GM23338 (cell line): ENCODE data around the gene KDM4B. TPM values are rescaled to one million over a fixed set of nuclear protein-coding genes. Genes with fewer than 3 reads are reported as not detected.
"Not testable (repeated sequence)": the region's sequence is repeated elsewhere in the genome, so short reads cannot be mapped to it uniquely, and the experiment has no call there.

ENCODE experiments used
- ATAC-seq: fragments of 200-7000 bp; cut with Tn5 transposase; 3 replicates; pipeline ENCODE4 v1.9.1; 2020
- DNase-seq: peaks from one replicate; pipeline ENCODE4 v3.0.0-alpha.2; 2015; ENCODE audit warnings: low spot score
- H2AFZ ChIP-seq: fragments of 200-600 bp; sonication (generic); 2 replicates; pipeline ENCODE4 v1.8.0; 2016; ENCODE audit warnings: antibody characterized with exemption, mild to moderate bottlenecking, moderate library complexity
- H3F3A ChIP-seq: fragments of 200-600 bp; sonication (generic); replicated peaks from 2 replicates; pipeline ENCODE4 v1.8.0; 2017; ENCODE audit warnings: antibody characterized with exemption, mixed run types, low read depth
- H3K27ac ChIP-seq: fragments of 200-600 bp; sonication (generic); 2 replicates; pipeline ENCODE4 v1.6.1; 2016; ENCODE audit warnings: low read depth
- H3K27me3 ChIP-seq: fragments of 200-600 bp; sonication (generic); 2 replicates; pipeline ENCODE4 v1.8.0; 2016; ENCODE audit warnings: mild to moderate bottlenecking, mixed run types, moderate library complexity; ENCODE audit not compliant: insufficient read depth
- H3K36me3 ChIP-seq: fragments of 200-600 bp; sonication (generic); 2 replicates; pipeline ENCODE4 v1.8.0; 2016; ENCODE audit warnings: mild to moderate bottlenecking; ENCODE audit not compliant: insufficient read depth
- H3K4me1 ChIP-seq: fragments of 200-600 bp; sonication (generic); 2 replicates; pipeline ENCODE4 v1.8.0; 2016; ENCODE audit warnings: mild to moderate bottlenecking, moderate library complexity; ENCODE audit not compliant: insufficient read depth
- H3K4me2 ChIP-seq: fragments of 200-600 bp; sonication (generic); 2 replicates; pipeline ENCODE4 v1.7.1; 2017; ENCODE audit warnings: mixed run types
- H3K4me3 ChIP-seq: fragments of 200-600 bp; sonication (generic); 2 replicates; pipeline ENCODE4 v1.6.1; 2016; ENCODE audit warnings: mixed run types
- H3K79me2 ChIP-seq: fragments of 200-600 bp; sonication (generic); replicated peaks from 2 replicates; pipeline ENCODE4 v1.8.0; 2017; ENCODE audit warnings: mild to moderate bottlenecking; ENCODE audit not compliant: insufficient read depth
- H3K9me2 ChIP-seq: fragments of 200-600 bp; sonication (generic); 2 replicates; pipeline ENCODE4 v1.8.0; 2017; ENCODE audit not compliant: insufficient read depth
- H4K20me1 ChIP-seq: fragments of 200-600 bp; sonication (generic); replicated peaks from 2 replicates; pipeline ENCODE4 v1.8.0; 2017; ENCODE audit warnings: mild to moderate bottlenecking; ENCODE audit not compliant: insufficient read depth
- H3K27ac Mint-ChIP-seq: 2 replicates; pipeline ENCODE4 v1.8.0; 2020; ENCODE audit warnings: inconsistent platforms, mild to moderate bottlenecking, moderate library complexity, mixed read lengths
- H3K27me3 Mint-ChIP-seq: 3 replicates; pipeline ENCODE4 v1.8.0; 2022; ENCODE audit warnings: low read depth, mild to moderate bottlenecking, moderate library complexity, mixed read lengths, inconsistent platforms; ENCODE audit not compliant: insufficient read depth, poor library complexity
- H3K36me3 Mint-ChIP-seq: 3 replicates; pipeline ENCODE4 v1.8.0; 2021; ENCODE audit warnings: low read depth, mild to moderate bottlenecking, inconsistent platforms, moderate library complexity, mixed read lengths
- H3K4me1 Mint-ChIP-seq: 3 replicates; pipeline ENCODE4 v1.8.0; 2020; ENCODE audit warnings: mild to moderate bottlenecking, inconsistent platforms, mixed read lengths
- H3K4me3 Mint-ChIP-seq: 3 replicates; pipeline ENCODE4 v1.8.0; 2021; ENCODE audit warnings: moderate library complexity, mild to moderate bottlenecking, inconsistent platforms, mixed read lengths
- H3K9me3 Mint-ChIP-seq: 3 replicates; pipeline ENCODE4 v1.8.0; 2020; ENCODE audit warnings: moderate library complexity, mild to moderate bottlenecking, inconsistent platforms, mixed read lengths
- CREB1 ChIP-seq: fragments of 250-450 bp; sonication (Bioruptor Pico); IDR thresholded peaks from 2 replicates; pipeline ENCODE4 v1.5.0; 2020; ENCODE audit warnings: low read depth, mild to moderate bottlenecking, moderate library complexity
- CTCF ChIP-seq, 2 experiments: fragments of 200-600 bp in 1 of 2; sonication (generic) in 1 of 2; conservative IDR thresholded peaks; 2 replicates each; pipeline versions ENCODE4 v1.5.1 to v1.6.1; 2016 to 2017; ENCODE audit warnings: antibody characterized with exemption in 2 of 2, low read depth in 2 of 2, mild to moderate bottlenecking in 2 of 2, moderate library complexity in 1 of 2
- ETS1 ChIP-seq: IDR thresholded peaks from 2 replicates; pipeline ENCODE4 v1.6.1; 2016; ENCODE audit warnings: antibody characterized with exemption
- EZH2phosphoT487 ChIP-seq: fragments of 200-600 bp; sonication (generic); IDR thresholded peaks from one replicate; pipeline ENCODE4 v1.8.1; 2018; ENCODE audit warnings: antibody characterized with exemption; ENCODE audit not compliant: unreplicated experiment
- NANOG ChIP-seq: IDR thresholded peaks from 2 replicates; pipeline ENCODE4 v1.6.1; 2016; ENCODE audit warnings: antibody characterized with exemption, borderline replicate concordance
- POLR2AphosphoS5 ChIP-seq: IDR thresholded peaks from 2 replicates; pipeline ENCODE4 v1.6.1; 2016; ENCODE audit warnings: antibody characterized with exemption, low read depth
- REST ChIP-seq: IDR thresholded peaks from one replicate; pipeline ENCODE4 v1.6.1; 2018; ENCODE audit warnings: antibody characterized with exemption; ENCODE audit not compliant: unreplicated experiment
- STAT1 ChIP-seq: IDR thresholded peaks from one replicate; pipeline ENCODE4 v1.6.1; 2016; ENCODE audit warnings: antibody characterized with exemption; ENCODE audit not compliant: unreplicated experiment
- ZNF331 ChIP-seq: fragments of 250-450 bp; sonication (Bioruptor Pico); IDR thresholded peaks from 2 replicates; pipeline ENCODE4 v1.5.0; 2020; ENCODE audit warnings: low read depth, mild to moderate bottlenecking, moderate library complexity
- polyA plus RNA-seq: library from polyadenylated mRNA; unstranded; fragments of >200 nt; fragmentation: Nextera tagmentation; extraction: Ambion mirVana; gene quantifications from 2 replicates; pipeline ENCODE4 v1.2.1, GENCODE V29; 2016
- total RNA-seq: library from RNA; depleted of rRNA; stranded (reverse); fragments of >200 nt; shearing (Covaris generic); gene quantifications from 2 replicates; pipeline ENCODE4 v1.2.3, GENCODE V29; 2014

KDM4B gene
- total and polyA plus RNA-seq, 2 experiments from 2014 or later = 9.1 to 27.6 TPM

GRCh38 chr19:4952945-4953344 lies 16.0 kb upstream of the KDM4B start:
- H3K36me3 ChIP-seq = peaks cover 22% of the 10 kb centered on the region
- no peaks in the 10 kb centered on the region for H3K79me2 ChIP-seq
- H4K20me1 ChIP-seq = no peaks in the 10 kb centered on the region
- Mint-ChIP-seq H3K27me3 (peaks cover 11% of the 10 kb centered on the region), H3K36me3 (peaks cover 73% of the 10 kb centered on the region), H3K4me1 (peaks cover 3% of the 10 kb centered on the region; the same call in 1 of the 3 replicates), H3K27ac (no peak overlapping the region), H3K4me3 (no peak overlapping the region), H3K9me3 (no peaks in the 10 kb centered on the region; the same call in 2 of the 3 replicates)
- no peak for TF ChIP-seq ZNF331 (CRISPR knock-in tag)
- no peak for TF ChIP-seq ETS1
- no peak for TF ChIP-seq STAT1
- no peak for TF ChIP-seq CTCF (conservative IDR thresholded peaks at IDR 0.05; ENCODE audit: low read depth in 2 of 2)
- H3K27me3 ChIP-seq = no peaks in the 10 kb centered on the region
- no peak overlapping the region for H3K27ac ChIP-seq
- H3K4me3 ChIP-seq = no peak overlapping the region
- no peak for DNase-seq
- H2AFZ ChIP-seq = no peak overlapping the region
- ATAC-seq = no peak
- H3K9me2 ChIP-seq = no peaks in the 10 kb centered on the region
- H3F3A ChIP-seq = no peaks in the 10 kb centered on the region
- no peaks in the 10 kb centered on the region for H3K4me1 ChIP-seq
- no peak overlapping the region for H3K4me2 ChIP-seq

- not testable (repeated sequence) for H3K4me3 Mint-ChIP-seq, H3F3A ChIP-seq, DNase-seq, H2AFZ ChIP-seq, H3K4me1 Mint-ChIP-seq, H3K9me3 Mint-ChIP-seq, ATAC-seq, H3K79me2 ChIP-seq, H3K27me3 ChIP-seq, H3K4me1 ChIP-seq, H3K4me2 ChIP-seq, H3K4me3 ChIP-seq, H3K9me2 ChIP-seq, H4K20me1 ChIP-seq
- 0 out of 2 replicates have a peak overlapping the region, but pooled peaks have one; percentile 45 for H3K27ac ChIP-seq
- Mint-ChIP-seq H3K36me3 (peaks cover 67% of the 10 kb centered on the region), H3K27ac (peak overlapping the region; percentile 83), H3K27me3 (peaks cover 14% of the 10 kb centered on the region)
- H3K36me3 ChIP-seq = 0 out of 2 replicates have a peak, but pooled peaks cover 15% of the 10 kb centered on the region
Measured at GRCh38 chr19:4954320-4955149, 14.4 kb upstream of the KDM4B start.

- Mint-ChIP-seq H3K27me3 (peaks cover 18% of the 10 kb centered on the region), H3K27ac (no peak overlapping the region), H3K9me3 (no peaks in the 10 kb centered on the region; the same call in 2 of the 3 replicates), H3K4me3 (no peak overlapping the region), H3K4me1 (peaks cover 3% of the 10 kb centered on the region; the same call in 1 of the 3 replicates), H3K36me3 (peaks cover 69% of the 10 kb centered on the region)
- Histone ChIP-seq H3K27ac (no peak overlapping the region), H3K27me3 (no peaks in the 10 kb centered on the region), H3K4me1 (no peaks in the 10 kb centered on the region), H3K36me3 (0 out of 2 replicates have a peak, but pooled peaks cover 11% of the 10 kb centered on the region), H3F3A (no peaks in the 10 kb centered on the region), H4K20me1 (peaks cover 2% of the 10 kb centered on the region; the same call in 1 of the 2 replicates), H3K4me2 (no peak overlapping the region), H3K79me2 (no peaks in the 10 kb centered on the region), H2AFZ (no peak overlapping the region), H3K9me2 (no peaks in the 10 kb centered on the region), H3K4me3 (no peak overlapping the region)
- no peak for DNase-seq
- ATAC-seq = no peak
- no peak for TF ChIP-seq EZH2phosphoT487
- no peak for TF ChIP-seq STAT1
- no peak for TF ChIP-seq REST
- TF ChIP-seq NANOG = no peak
- TF ChIP-seq POLR2AphosphoS5 = no peak
- no peak for TF ChIP-seq CREB1 (CRISPR knock-in tag)
Measured at GRCh38 chr19:4955274-4955673, 13.6 kb upstream of the KDM4B start.
